ENCODE data around the gene ZNF529. TPM values are rescaled to one million over a fixed set of nuclear protein-coding genes. Genes with fewer than 3 reads are reported as not detected.

ZNF529 gene
- total and polyA plus RNA-seq, 8 donors, result 2.3 to 7.0 (median 3.7) TPM

DNA sequence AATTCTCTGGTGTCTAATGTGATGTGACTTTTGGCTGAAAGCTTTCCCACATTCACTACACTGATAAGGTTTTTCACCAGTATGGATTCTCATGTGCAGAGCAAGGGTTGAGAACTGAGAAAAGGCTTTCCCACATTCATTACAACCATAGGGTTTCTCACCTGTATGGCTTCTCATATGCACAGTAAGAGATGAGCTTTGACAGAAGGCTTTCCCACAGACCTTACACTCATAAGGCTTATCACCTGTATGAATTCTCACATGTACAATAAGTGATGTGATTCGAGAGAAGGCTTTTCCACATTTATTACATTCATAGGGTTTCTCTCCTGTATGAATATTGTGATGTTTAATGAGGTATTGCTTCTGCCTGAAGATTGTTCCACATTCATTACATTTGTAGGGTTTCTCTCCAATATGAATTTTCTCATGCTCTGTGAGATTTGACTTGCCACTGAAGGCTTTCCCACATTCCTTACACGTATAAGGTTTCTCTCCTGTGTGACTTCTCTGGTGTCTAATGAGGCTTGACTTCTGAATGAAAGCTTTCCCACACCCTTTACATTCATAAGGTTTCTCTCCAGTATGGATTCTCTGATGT lies 59.0 kb downstream of the ZNF529 start:
- no peak for FAIRE-seq
- WGBS, 2 donors, result 94 to 98% methylated on average over 2 of the region's 2 CpGs

GRCh38 chr19:36508325-36508724 lies 64.8 kb downstream of the ZNF529 start:
- H3K4me1 ChIP-seq, result no peaks in the 10 kb centered on the region
- FAIRE-seq, result no peak
- no peak overlapping the region for H3K4me3 ChIP-seq
- ATAC-seq, result no peak
- no peak for DNase-seq
- peaks cover 0 to 5% (median 0%) of the 10 kb centered on the region in 4 donors for H3K9me3 ChIP-seq
- TF ChIP-seq, protein P1, sequence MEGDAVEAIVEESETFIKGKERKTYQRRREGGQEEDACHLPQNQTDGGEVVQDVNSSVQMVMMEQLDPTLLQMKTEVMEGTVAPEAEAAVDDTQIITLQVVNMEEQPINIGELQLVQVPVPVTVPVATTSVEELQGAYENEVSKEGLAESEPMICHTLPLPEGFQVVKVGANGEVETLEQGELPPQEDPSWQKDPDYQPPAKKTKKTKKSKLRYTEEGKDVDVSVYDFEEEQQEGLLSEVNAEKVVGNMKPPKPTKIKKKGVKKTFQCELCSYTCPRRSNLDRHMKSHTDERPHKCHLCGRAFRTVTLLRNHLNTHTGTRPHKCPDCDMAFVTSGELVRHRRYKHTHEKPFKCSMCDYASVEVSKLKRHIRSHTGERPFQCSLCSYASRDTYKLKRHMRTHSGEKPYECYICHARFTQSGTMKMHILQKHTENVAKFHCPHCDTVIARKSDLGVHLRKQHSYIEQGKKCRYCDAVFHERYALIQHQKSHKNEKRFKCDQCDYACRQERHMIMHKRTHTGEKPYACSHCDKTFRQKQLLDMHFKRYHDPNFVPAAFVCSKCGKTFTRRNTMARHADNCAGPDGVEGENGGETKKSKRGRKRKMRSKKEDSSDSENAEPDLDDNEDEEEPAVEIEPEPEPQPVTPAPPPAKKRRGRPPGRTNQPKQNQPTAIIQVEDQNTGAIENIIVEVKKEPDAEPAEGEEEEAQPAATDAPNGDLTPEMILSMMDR (IDR thresholded peaks at IDR 0.05), result no peak
- intact Hi-C loops (cut with DNase I), result no loop called here
- no peaks in the 10 kb centered on the region for H3K27me3 ChIP-seq
- no peak overlapping the region for H3K27ac ChIP-seq
- H3K36me3 ChIP-seq, result no peaks in the 10 kb centered on the region
- WGBS, 2 donors, result 89 to 90% methylated on average over 3 of the region's 3 CpGs

More for the DNA sequence above, 59.0 kb downstream of the ZNF529 start:
- H3K4me3 ChIP-seq, result no peak overlapping the region
- H3K36me3 ChIP-seq, result peaks cover 10 to 38% (median 23%) of the 10 kb centered on the region in 3 donors
- DNase-seq (no peak), ATAC-seq (no peak)
- intact Hi-C loops (cut with DNase I), result no loop called here
- peaks cover 0 to 19% (median 6%) of the 10 kb centered on the region in 4 donors for H3K9me3 ChIP-seq
- no peaks in the 10 kb centered on the region for H3K27me3 ChIP-seq
- H3K27ac ChIP-seq, result no peak overlapping the region
- TF ChIP-seq, protein P1 (IDR thresholded peaks at IDR 0.05), result no peak
- H3K4me1 ChIP-seq, result no peaks in the 10 kb centered on the region

DNA sequence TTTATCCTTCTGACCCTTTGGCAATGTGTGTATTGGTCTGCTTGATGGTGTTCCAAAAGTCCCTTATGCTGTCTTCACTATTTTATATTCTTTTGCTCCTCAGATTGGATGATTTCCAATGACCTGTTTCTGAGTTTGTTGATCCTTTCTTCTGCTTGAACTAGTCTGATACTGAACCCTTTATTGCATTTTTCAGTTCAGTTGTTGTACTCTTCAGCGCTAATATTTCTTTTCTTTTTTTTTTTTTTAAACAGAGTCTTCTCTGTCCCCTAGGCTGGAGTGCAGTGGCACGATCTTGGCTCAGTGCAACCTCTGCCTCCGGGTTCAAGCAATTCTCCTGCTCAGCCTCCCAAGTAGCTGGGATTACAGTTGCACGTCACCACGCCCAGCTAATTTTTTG lies 71.1 kb downstream of the ZNF529 start:
- no peak overlapping the region for H3K4me3 ChIP-seq
- FAIRE-seq (no peak), ATAC-seq (no peak), DNase-seq (no peak)
- H3K27me3 ChIP-seq, result no peaks in the 10 kb centered on the region
- H3K27ac ChIP-seq, result no peak overlapping the region
- no peaks in the 10 kb centered on the region for H3K36me3 ChIP-seq
- intact Hi-C loops (cut with DNase I), result no loop called here
- TF ChIP-seq, protein P1 (IDR thresholded peaks at IDR 0.05), result no peak
- H3K4me1 ChIP-seq, result no peaks in the 10 kb centered on the region
- no peaks in the 10 kb centered on the region for H3K9me3 ChIP-seq
- 86 to 89% methylated on average over 5 of the region's 5 CpGs for WGBS, 2 donors

- 83 to 85% methylated on average over 17 of the region's 17 CpGs for WGBS, 2 donors
- no peaks in the 10 kb centered on the region for H3K9me3 ChIP-seq
- TF ChIP-seq, protein P1 (IDR thresholded peaks at IDR 0.05), result no peak
Observed at GRCh38 chr19:36497001-36497400, 76.1 kb downstream of the ZNF529 start.

More at GRCh38 chr19:36497001-36497400, 76.1 kb downstream of the ZNF529 start:
- FAIRE-seq (no peak), ATAC-seq (no peak), DNase-seq (no peak)
- Histone ChIP-seq H3K4me3 (no peak overlapping the region), H3K36me3 (no peaks in the 10 kb centered on the region), H3K27me3 (no peaks in the 10 kb centered on the region), H3K27ac (no peak overlapping the region), H3K4me1 (no peaks in the 10 kb centered on the region)
- intact Hi-C loops (cut with DNase I), result no loop called here

Other genes with a start within 250 kb of the ZNF529 start
- gene ZFP14, start 194.1 kb downstream of the ZNF529 start, total RNA-seq, result 1 to 10 TPM in 5 of 6 donors, under 1 TPM in 1; 0.88 to 5.3 (median 2.3) TPM
- 1 to 10 TPM; 1.3 to 2.0 TPM for gene ZFP14, start 194.1 kb downstream of the ZNF529 start, polyA plus RNA-seq
- gene ZFP82, start 154.6 kb downstream of the ZNF529 start, total RNA-seq, result 1 to 10 TPM in 5 of 6 donors, under 1 TPM in 1; 0.79 to 3.8 (median 1.2) TPM
- 1 to 10 TPM; 1.1 to 2.7 TPM for gene ZFP82, start 154.6 kb downstream of the ZNF529 start, polyA plus RNA-seq
- 1 to 10 TPM; 3.4 to 6.9 (median 4.8) TPM for gene ZNF566, start 83.7 kb downstream of the ZNF529 start, total RNA-seq
- gene ZNF566, start 83.7 kb downstream of the ZNF529 start, polyA plus RNA-seq, result 1 to 10 TPM; 2.9 to 6.2 TPM
- 1 to 10 TPM; 2.3 to 9.0 (median 3.7) TPM for gene ZNF260, start 45.0 kb downstream of the ZNF529 start, total RNA-seq
- gene ZNF260, start 45.0 kb downstream of the ZNF529 start, polyA plus RNA-seq, result 1 to 10 TPM; 1.4 to 2.6 TPM
- gene ZNF382, start 32.0 kb upstream of the ZNF529 start, total RNA-seq, result 1 to 10 TPM; 1.8 to 5.4 (median 2.1) TPM
- gene ZNF382, start 32.0 kb upstream of the ZNF529 start, polyA plus RNA-seq, result 1 to 10 TPM; 1.3 to 2.2 TPM
- 1 to 10 TPM; 1.8 to 4.9 (median 3.1) TPM for gene ZNF461, start 93.5 kb upstream of the ZNF529 start, total RNA-seq
- gene ZNF461, start 93.5 kb upstream of the ZNF529 start, polyA plus RNA-seq, result 1 to 10 TPM; 2.9 to 4.5 TPM
- gene ZNF567, start 114.3 kb upstream of the ZNF529 start, total RNA-seq, result 1 to 10 TPM; 1.4 to 4.2 (median 1.9) TPM
- gene ZNF567, start 114.3 kb upstream of the ZNF529 start, polyA plus RNA-seq, result 1 to 10 TPM; 1.2 to 2.8 TPM
- 1 to 10 TPM in 5 of 6 donors, under 1 TPM in 1; 0.97 to 2.4 (median 1.7) TPM for gene ZNF850, start 199.5 kb upstream of the ZNF529 start, total RNA-seq
- under 1 TPM; 0.34 to 0.45 TPM for gene ZNF850, start 199.5 kb upstream of the ZNF529 start, polyA plus RNA-seq